ENCODE data around the gene PCSK4.

The PCSK4 gene

DNA sequence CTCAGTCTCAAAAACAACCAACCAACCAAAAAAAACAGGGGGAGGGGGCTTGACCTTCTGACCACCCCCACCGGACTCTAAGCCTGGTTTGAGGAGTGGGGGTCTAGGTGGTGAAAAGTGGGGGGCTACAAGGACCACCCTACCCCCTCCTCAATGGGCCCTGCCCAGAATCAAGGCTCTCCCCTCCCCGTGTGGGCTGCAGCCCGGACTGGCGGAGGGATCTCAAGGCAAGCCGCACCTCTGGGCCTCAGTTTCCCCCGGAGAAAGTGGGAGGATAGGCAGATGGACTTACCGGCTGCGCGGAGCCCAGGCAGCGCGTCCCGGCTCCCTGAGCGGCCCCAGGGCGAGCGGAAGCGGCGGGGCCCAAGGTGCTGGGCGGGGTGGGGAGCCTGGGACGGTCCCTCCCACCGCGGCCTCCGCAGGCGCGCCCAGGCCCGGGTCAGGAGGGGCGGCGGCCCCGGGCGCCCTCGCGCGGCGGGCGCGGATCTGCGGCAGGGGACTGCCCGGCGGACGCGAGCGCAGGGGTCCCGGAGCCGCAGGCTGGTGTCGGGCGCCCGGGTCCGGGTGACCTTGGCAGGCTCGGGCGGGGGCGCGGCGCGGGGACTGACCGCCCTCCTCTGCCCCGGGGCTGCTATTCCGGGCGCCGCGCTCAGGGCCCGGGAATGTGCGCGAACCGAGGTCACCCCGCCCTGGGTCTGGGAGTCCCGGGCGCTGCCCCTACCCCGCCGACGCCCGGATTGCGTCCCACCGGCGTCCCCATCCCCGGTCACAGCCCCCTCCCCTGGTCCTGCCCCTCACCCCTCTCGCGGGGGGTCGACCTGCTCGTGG is 22.7 kb upstream of the PCSK4 start, which contains the start of gene ADAMTSL5:
TSS of gene ADAMTSL5 (minus strand) at position 349 of the 828 bp plus-strand sequence. CDS start 2,076 bp downstream, outside the sequence.
- no peak within 1 kb of the TSS for H3K4me3 ChIP-seq (ENCODE audit: low read depth, low read length)
- peak; percentile 25; the same call in 1 of the 2 replicates for TF ChIP-seq CTCF (IDR thresholded peaks at IDR 0.05; ENCODE audit: borderline replicate concordance, insufficient read depth, low read depth, low read length)

GRCh38 chr19:1511318-1512317 is 21.5 kb upstream of the PCSK4 start:
- no peak for TF ChIP-seq CTCF (IDR thresholded peaks at IDR 0.05; ENCODE audit: borderline replicate concordance, insufficient read depth, low read depth, low read length)
- no peak overlapping the region for H3K4me3 ChIP-seq (ENCODE audit: low read depth, low read length)

DNA sequence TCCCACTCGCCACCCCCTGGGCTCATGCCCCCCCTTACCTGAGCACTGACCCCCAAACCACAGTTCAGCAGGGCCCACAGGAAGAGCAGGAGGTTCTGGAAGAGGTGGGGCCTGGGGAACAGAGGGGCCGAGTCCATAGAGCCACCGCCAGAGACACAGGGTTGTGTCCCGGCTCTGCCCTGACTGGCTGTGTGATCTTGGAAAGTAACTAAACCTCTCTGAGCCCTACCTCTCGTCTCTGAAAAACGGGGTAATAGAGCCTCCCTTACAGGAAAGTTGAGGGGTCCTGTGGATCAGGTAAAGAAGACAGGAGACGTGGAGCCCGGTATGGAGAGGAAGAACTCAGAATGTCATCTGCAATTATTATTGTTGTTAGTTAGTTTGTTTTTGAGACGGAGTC is 20.7 kb upstream of the PCSK4 start:
- TF ChIP-seq CTCF (IDR thresholded peaks at IDR 0.05; ENCODE audit: borderline replicate concordance, insufficient read depth, low read depth, low read length) = no peak

DNA sequence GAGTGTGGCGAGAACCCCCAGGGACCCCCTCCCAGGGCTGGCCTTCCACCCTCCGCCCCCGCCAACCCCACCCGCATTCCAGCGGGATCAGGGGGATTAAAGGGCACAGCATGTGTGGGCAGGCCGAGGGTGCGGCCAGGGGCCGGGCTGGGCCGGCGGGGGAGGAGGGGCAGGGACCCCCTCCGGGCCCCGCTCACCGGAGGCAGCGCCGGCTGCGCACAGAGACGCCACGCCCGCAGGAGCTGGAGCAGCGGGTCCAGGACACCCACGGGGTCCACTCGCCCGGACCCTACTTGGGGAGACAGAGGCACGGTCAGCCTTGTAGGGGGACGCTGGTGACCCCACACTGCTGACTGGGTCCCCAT is 20.3 kb upstream of the PCSK4 start:
- TF ChIP-seq CTCF (IDR thresholded peaks at IDR 0.05; ENCODE audit: borderline replicate concordance, insufficient read depth, low read depth, low read length) = no peak
- H3K4me3 ChIP-seq (ENCODE audit: low read depth, low read length) = no peak overlapping the region

More for the DNA sequence above, 20.7 kb upstream of the PCSK4 start:
- H3K4me3 ChIP-seq (ENCODE audit: low read depth, low read length) = no peak overlapping the region

GRCh38 chr19:1509602-1510441 is 19.7 kb upstream of the PCSK4 start:
- TF ChIP-seq CTCF (IDR thresholded peaks at IDR 0.05; ENCODE audit: borderline replicate concordance, insufficient read depth, low read depth, low read length) = no peak
- H3K4me3 ChIP-seq (ENCODE audit: low read depth, low read length) = no peak overlapping the region

DNA sequence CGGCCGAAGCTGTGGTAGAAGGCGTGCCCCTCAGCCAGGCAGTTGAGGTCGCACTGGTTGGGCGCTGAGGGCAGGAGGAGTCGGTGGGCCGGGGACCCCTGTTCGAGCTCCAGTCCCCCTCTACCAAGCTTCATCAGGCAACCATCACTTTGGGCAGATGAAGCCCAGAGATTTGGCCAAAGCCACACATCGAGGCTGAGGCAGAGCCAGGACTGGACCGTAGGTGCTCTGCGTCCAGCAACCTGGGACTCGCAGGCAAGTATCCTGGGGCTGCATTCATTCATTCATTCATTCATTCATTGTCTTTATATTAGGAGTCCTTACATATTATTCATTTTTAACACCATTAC is 18.3 kb upstream of the PCSK4 start:
- H3K4me3 ChIP-seq (ENCODE audit: low read depth, low read length) = no peak overlapping the region
- no peak for TF ChIP-seq CTCF (IDR thresholded peaks at IDR 0.05; ENCODE audit: borderline replicate concordance, insufficient read depth, low read depth, low read length)

All from GM12875 (cell line).